Neural cell (in vitro differentiated cells): ENCODE data around the gene ITGA8. TPM values are rescaled to one million over a fixed set of nuclear protein-coding genes. Genes with fewer than 3 reads are reported as not detected.

Experiments used
- H2AFZ ChIP-seq: fragments of 200-600, 300-800 bp; sonication (generic), shearing (Covaris generic); 2 replicates; pipeline ENCODE4 v1.6.0; 2014; ENCODE audit warnings: low read depth, mild to moderate bottlenecking, antibody characterized with exemption, low read length, moderate library complexity
- H3F3A ChIP-seq: fragments of 200-600 bp; shearing (Covaris generic); 2 replicates; pipeline ENCODE4 v1.6.1; 2016; ENCODE audit warnings: mild to moderate bottlenecking, moderate library complexity, mixed read lengths, antibody characterized with exemption, low read length; ENCODE audit not compliant: insufficient read depth, poor library complexity, severe bottlenecking
- H3K27ac ChIP-seq: fragments of 200-600, 300-800 bp; sonication (generic), shearing (Covaris generic); 2 replicates; pipeline ENCODE4 v1.5.1; 2014; ENCODE audit warnings: mild to moderate bottlenecking, low read length, moderate library complexity
- H3K27me3 ChIP-seq: fragments of 300-800, 200-600 bp; sonication (generic), shearing (Covaris generic); 2 replicates; pipeline ENCODE4 v1.6.0; 2014; ENCODE audit warnings: mild to moderate bottlenecking, low read depth, low read length, moderate library complexity; ENCODE audit not compliant: insufficient read depth
- H3K36me3 ChIP-seq: fragments of 300-800, 200-600 bp; sonication (generic), shearing (Covaris generic); 2 replicates; pipeline ENCODE4 v1.5.1; 2014; ENCODE audit warnings: mild to moderate bottlenecking, antibody characterized with exemption, low read length, moderate library complexity; ENCODE audit not compliant: insufficient read depth
- H3K4me2 ChIP-seq: fragments of 300-800, 200-600 bp; sonication (generic), shearing (Covaris generic); 2 replicates; pipeline ENCODE4 v1.6.0; 2014; ENCODE audit warnings: mild to moderate bottlenecking, low read length
- H3K4me3 ChIP-seq: fragments of 300-800, 200-600 bp; sonication (generic), shearing (Covaris generic); 2 replicates; pipeline ENCODE4 v1.5.1; 2014; ENCODE audit warnings: mild to moderate bottlenecking, low read length, moderate library complexity
- H3K79me2 ChIP-seq: fragments of 200-600 bp; shearing (Covaris generic); replicated peaks from 2 replicates; pipeline ENCODE4 v1.6.0; 2014; ENCODE audit warnings: mild to moderate bottlenecking, low read length, moderate library complexity; ENCODE audit not compliant: insufficient read depth
- H3K9ac ChIP-seq: fragments of 300-800, 200-600 bp; sonication (generic), shearing (Covaris generic); 2 replicates; pipeline ENCODE4 v1.6.1; 2016; ENCODE audit warnings: mild to moderate bottlenecking, low read length, mixed read lengths
- H3K9me2 ChIP-seq: fragments of 200-600 bp; shearing (Covaris generic); 2 replicates; pipeline ENCODE4 v1.6.1; 2016; ENCODE audit warnings: mild to moderate bottlenecking, low read length, mixed read lengths; ENCODE audit not compliant: insufficient read depth
- H3K9me3 ChIP-seq: fragments of 200-600, 300-800 bp; sonication (generic), shearing (Covaris generic); 2 replicates; pipeline ENCODE4 v1.6.1; 2016; ENCODE audit warnings: mild to moderate bottlenecking, mixed run types, low read length, moderate library complexity, mixed read lengths
- H4K20me1 ChIP-seq: fragments of 200-600 bp; shearing (Covaris generic); 2 replicates; pipeline ENCODE4 v1.6.1; 2016; ENCODE audit warnings: mild to moderate bottlenecking, mixed run types; ENCODE audit not compliant: insufficient read depth
- EP300 ChIP-seq: fragments of 450-650 bp; conservative IDR thresholded peaks from 2 replicates; pipeline ENCODE4 v1.6.1; 2014; ENCODE audit warnings: antibody characterized with exemption, mild to moderate bottlenecking, moderate library complexity; ENCODE audit not compliant: poor library complexity, severe bottlenecking
- EZH2 ChIP-seq: fragments of 200-600, 300-800 bp; shearing (Covaris generic), sonication (generic); IDR thresholded peaks from 2 replicates; pipeline ENCODE4 v1.6.1; 2014; ENCODE audit warnings: antibody characterized with exemption, low read length, borderline replicate concordance, mild to moderate bottlenecking; ENCODE audit not compliant: insufficient read depth, poor library complexity, severe bottlenecking
- MXI1 ChIP-seq: fragments of 450-650 bp; conservative IDR thresholded peaks from 2 replicates; pipeline ENCODE4 v1.6.1; 2014; ENCODE audit warnings: antibody characterized with exemption, mild to moderate bottlenecking; ENCODE audit not compliant: poor library complexity, severe bottlenecking
- POLR2AphosphoS5 ChIP-seq: IDR thresholded peaks from 2 replicates; pipeline ENCODE4 v1.6.1; 2012
- RAD21 ChIP-seq: fragments of 450-650 bp; conservative IDR thresholded peaks from 2 replicates; pipeline ENCODE4 v1.6.1; 2014; ENCODE audit warnings: antibody characterized with exemption, mild to moderate bottlenecking, moderate library complexity
- SMC3 ChIP-seq: fragments of 450-650 bp; conservative IDR thresholded peaks from 2 replicates; pipeline ENCODE4 v1.6.1; 2014; ENCODE audit warnings: antibody characterized with exemption, mild to moderate bottlenecking, moderate library complexity; ENCODE audit not compliant: poor library complexity
- TAF1 ChIP-seq: IDR thresholded peaks from 2 replicates; pipeline ENCODE4 v1.6.1; 2012; ENCODE audit warnings: low read depth
- polyA minus RNA-seq: library from RNA; depleted of rRNA, polyadenylated mRNA; stranded (reverse); fragments of >200 nt; gene quantifications from 2 replicates; pipeline ENCODE4 v1.2.3, GENCODE V29; 2014
- polyA plus RNA-seq: library from polyadenylated mRNA; depleted of rRNA; stranded (reverse); fragments of >200 nt; gene quantifications from 2 replicates; pipeline ENCODE4 v1.2.3, GENCODE V29; 2014
- TF ChIP-seq, protein P1 (sequence below): fragments of 450-650 bp; IDR thresholded peaks from 2 replicates; pipeline ENCODE4 v1.5.1; 2014; ENCODE audit warnings: antibody characterized with exemption, mild to moderate bottlenecking, moderate library complexity; ENCODE audit not compliant: poor library complexity, severe bottlenecking
- TF ChIP-seq, protein P2 (sequence below): IDR thresholded peaks from 2 replicates; pipeline ENCODE4 v1.6.1; 2012; ENCODE audit warnings: borderline replicate concordance

Gene ITGA8
- polyA plus RNA-seq: 0.11 TPM in 1 of 2 replicates, not detected in the other
- polyA minus RNA-seq: under 0.01 and 0.23 TPM in 2 replicates

DNA sequence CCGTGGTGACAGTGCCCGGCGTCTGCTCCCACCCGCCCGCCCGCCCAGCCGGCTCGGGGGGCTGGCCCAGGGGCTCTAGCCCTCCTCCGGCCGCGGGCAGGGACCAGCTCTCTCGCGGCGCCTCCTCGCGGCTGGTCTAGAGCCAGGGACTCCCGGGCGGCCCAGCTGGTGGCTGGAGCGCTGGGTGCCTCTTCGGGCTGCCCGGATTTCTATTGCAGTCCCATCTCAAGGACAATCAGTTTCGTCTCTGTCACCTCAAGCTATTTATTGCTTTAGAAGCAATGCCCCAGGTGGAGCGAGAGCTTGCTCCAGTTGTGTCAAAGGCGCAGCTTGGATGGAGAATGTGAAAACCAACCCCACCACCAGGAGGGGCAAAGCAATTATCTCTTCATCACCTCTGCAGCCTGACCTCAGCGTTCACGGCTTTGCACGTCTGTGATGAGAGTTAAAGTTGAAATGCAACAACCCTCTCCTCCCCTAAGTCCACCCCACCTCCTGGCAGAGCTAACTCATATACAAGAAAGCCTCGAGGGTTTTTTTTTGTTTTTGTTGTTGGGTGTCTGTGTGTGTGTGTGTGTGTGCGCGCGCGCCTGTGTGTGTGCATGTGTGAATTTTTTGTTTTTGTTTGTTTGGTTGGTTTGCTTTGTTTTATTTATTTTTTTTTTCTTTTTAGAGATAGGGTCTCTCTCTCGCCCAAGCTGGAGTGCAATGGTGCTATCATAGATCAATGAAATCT is at the start of gene ITGA8:
ITGA8 (minus strand) TSS at position 24 of the 736 bp plus-strand sequence. CDS start 151 bp downstream, outside the sequence.
- Histone ChIP-seq H3F3A (no peaks in the 10 kb centered on the region), H3K36me3 (no peaks in the 10 kb centered on the region), H3K27me3 (peaks cover 38% of the 10 kb centered on the region), H3K9me2 (no peaks in the 10 kb centered on the region), H3K27ac (no peak within 1 kb of the TSS), H3K79me2 (no peaks in the 10 kb centered on the region), H3K4me2 (no peak within 1 kb of the TSS), H3K9me3 (no peaks in the 10 kb centered on the region), H3K4me3 (peak within 1 kb of the TSS; percentile 70), H2AFZ (no peak within 1 kb of the TSS), H3K9ac (peak within 1 kb of the TSS; percentile 38), H4K20me1 (no peaks in the 10 kb centered on the region)
- TF ChIP-seq SMC3 (peak; percentile 21), TAF1 (no peak)
- TF ChIP-seq, protein P1, sequence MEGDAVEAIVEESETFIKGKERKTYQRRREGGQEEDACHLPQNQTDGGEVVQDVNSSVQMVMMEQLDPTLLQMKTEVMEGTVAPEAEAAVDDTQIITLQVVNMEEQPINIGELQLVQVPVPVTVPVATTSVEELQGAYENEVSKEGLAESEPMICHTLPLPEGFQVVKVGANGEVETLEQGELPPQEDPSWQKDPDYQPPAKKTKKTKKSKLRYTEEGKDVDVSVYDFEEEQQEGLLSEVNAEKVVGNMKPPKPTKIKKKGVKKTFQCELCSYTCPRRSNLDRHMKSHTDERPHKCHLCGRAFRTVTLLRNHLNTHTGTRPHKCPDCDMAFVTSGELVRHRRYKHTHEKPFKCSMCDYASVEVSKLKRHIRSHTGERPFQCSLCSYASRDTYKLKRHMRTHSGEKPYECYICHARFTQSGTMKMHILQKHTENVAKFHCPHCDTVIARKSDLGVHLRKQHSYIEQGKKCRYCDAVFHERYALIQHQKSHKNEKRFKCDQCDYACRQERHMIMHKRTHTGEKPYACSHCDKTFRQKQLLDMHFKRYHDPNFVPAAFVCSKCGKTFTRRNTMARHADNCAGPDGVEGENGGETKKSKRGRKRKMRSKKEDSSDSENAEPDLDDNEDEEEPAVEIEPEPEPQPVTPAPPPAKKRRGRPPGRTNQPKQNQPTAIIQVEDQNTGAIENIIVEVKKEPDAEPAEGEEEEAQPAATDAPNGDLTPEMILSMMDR: peak; percentile 61

DNA sequence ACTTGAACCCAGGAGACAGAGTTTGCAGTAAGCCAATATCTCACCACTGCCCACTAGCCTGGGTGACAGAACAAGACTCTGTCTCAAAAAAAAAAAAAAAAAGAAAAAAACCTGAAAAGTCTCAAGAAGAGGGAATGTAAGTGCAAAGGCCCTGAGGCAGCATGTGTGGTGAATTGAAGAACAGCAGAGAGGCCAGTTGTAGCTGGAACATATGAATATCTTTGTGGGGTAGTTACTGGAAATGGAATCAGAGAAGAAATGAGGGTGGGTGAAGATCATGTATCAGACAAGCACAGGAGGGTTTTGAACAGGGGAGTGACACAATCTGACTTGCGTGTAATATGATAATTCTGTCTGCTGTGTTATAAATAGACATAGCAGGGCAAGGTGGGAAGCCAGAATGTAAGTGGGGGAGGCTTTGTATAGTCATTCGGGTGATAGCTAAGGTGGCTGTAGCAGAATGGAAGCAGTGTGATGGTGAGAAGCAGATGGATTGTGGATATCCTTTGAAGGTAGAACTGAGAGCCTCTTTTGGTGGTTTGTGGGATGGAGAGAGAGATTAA is 45.3 kb upstream of the ITGA8 start:
- no peaks in the 10 kb centered on the region for H3K27me3 ChIP-seq
- H3K9me2 ChIP-seq: no peaks in the 10 kb centered on the region
- no peak overlapping the region for H3K4me3 ChIP-seq
- H3K36me3 ChIP-seq: no peaks in the 10 kb centered on the region
- H3K27ac ChIP-seq: no peak overlapping the region
- H3K79me2 ChIP-seq: no peaks in the 10 kb centered on the region
- H2AFZ ChIP-seq: no peak overlapping the region
- H4K20me1 ChIP-seq: no peaks in the 10 kb centered on the region
- TF ChIP-seq, protein P2, sequence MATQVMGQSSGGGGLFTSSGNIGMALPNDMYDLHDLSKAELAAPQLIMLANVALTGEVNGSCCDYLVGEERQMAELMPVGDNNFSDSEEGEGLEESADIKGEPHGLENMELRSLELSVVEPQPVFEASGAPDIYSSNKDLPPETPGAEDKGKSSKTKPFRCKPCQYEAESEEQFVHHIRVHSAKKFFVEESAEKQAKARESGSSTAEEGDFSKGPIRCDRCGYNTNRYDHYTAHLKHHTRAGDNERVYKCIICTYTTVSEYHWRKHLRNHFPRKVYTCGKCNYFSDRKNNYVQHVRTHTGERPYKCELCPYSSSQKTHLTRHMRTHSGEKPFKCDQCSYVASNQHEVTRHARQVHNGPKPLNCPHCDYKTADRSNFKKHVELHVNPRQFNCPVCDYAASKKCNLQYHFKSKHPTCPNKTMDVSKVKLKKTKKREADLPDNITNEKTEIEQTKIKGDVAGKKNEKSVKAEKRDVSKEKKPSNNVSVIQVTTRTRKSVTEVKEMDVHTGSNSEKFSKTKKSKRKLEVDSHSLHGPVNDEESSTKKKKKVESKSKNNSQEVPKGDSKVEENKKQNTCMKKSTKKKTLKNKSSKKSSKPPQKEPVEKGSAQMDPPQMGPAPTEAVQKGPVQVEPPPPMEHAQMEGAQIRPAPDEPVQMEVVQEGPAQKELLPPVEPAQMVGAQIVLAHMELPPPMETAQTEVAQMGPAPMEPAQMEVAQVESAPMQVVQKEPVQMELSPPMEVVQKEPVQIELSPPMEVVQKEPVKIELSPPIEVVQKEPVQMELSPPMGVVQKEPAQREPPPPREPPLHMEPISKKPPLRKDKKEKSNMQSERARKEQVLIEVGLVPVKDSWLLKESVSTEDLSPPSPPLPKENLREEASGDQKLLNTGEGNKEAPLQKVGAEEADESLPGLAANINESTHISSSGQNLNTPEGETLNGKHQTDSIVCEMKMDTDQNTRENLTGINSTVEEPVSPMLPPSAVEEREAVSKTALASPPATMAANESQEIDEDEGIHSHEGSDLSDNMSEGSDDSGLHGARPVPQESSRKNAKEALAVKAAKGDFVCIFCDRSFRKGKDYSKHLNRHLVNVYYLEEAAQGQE: no peak
- no peak for TF ChIP-seq EZH2
- TF ChIP-seq TAF1: no peak
- TF ChIP-seq, protein P1: no peak
- no peak for TF ChIP-seq EP300
- TF ChIP-seq MXI1: no peak
- TF ChIP-seq POLR2AphosphoS5: no peak
- TF ChIP-seq RAD21: no peak
- TF ChIP-seq SMC3: no peak
- H3K4me2 ChIP-seq: no peak overlapping the region
- no peak overlapping the region for H3K9ac ChIP-seq
- no peaks in the 10 kb centered on the region for H3F3A ChIP-seq
- no peaks in the 10 kb centered on the region for H3K9me3 ChIP-seq
